GM12878 (cell line): ENCODE measurements around the gene NEU4. TPM values are rescaled to one million over a fixed set of nuclear protein-coding genes. Genes with fewer than 3 reads are reported as not detected.

ENCODE experiments used
- ATAC-seq: fragments of 200-7000 bp; cut with Tn5 transposase; 3 replicates; pipeline ENCODE4 v1.9.1; 2020; ENCODE audit warnings: mild to moderate bottlenecking, moderate library complexity
- BruUV-seq: library from RNA; stranded (reverse); fragments of 400-500 nt; replicated peaks from 2 replicates; lab custom pipeline; 2021; lab: Mats Ljungman, UMichigan
- CTCF ChIA-PET: fragments of 300-600 bp; sonication (Branson Sonifier 250); formaldehyde crosslinking; extraction: SDS; loops from one replicate; lab custom pipeline; 2021; ENCODE audit warnings: inconsistent platforms; lab: Yijun Ruan, JAX
- POLR2A ChIA-PET: fragments of 350-600 bp; formaldehyde crosslinking; extraction: SDS; loops from one replicate; lab custom pipeline; 2021; ENCODE audit warnings: inconsistent platforms; lab: Charles Lee
- RAD21 ChIA-PET: fragments of 300-600 bp; sonication (Branson Sonifier 250); formaldehyde crosslinking; loops from one replicate; lab custom pipeline; 2023; ENCODE audit warnings: antibody characterized with exemption; ENCODE audit not compliant: unreplicated experiment; lab: Charles Lee
- SMC1A ChIA-PET: fragments of 300-600 bp; sonication (Branson Sonifier 250); formaldehyde crosslinking; loops from one replicate; lab custom pipeline; 2023; ENCODE audit not compliant: unreplicated experiment, uncharacterized antibody; lab: Charles Lee
- DNase-seq: peaks from one replicate; pipeline ENCODE4 v3.0.0-alpha.2; 2011; ENCODE audit warnings: low read depth, low spot score
- FAIRE-seq: peaks from 3 replicates; lab custom pipeline; 2011; peaks lifted over from hg19 to GRCh38; lab: Jason Lieb, UNC
- H2AFZ ChIP-seq: 2 replicates; pipeline ENCODE4 v1.6.0; 2011; ENCODE audit warnings: low read depth, low read length, control low read depth; ENCODE audit not compliant: control insufficient read depth
- H3K27ac ChIP-seq: 2 replicates; pipeline ENCODE4 v1.5.1; 2011; ENCODE audit warnings: control low read depth; ENCODE audit not compliant: control insufficient read depth, insufficient read depth
- H3K27me3 ChIP-seq, 2 experiments: replicated peaks in 1 of 2; 2 replicates each; pipeline versions ENCODE4 v1.6.0 to v1.6.1; 2011; ENCODE audit warnings: low read length in 1 of 2; ENCODE audit not compliant: control insufficient read depth in 2 of 2, insufficient read depth in 2 of 2
- H3K36me3 ChIP-seq, 2 experiments: 2 replicates each; pipeline ENCODE4 v1.5.1; 2011; ENCODE audit warnings: low read length in 1 of 2; ENCODE audit not compliant: control insufficient read depth in 2 of 2, insufficient read depth in 2 of 2
- H3K4me1 ChIP-seq: 2 replicates; pipeline ENCODE4 v1.6.1; 2011; ENCODE audit warnings: mild to moderate bottlenecking, low read length, moderate library complexity, mixed read lengths; ENCODE audit not compliant: control insufficient read depth, insufficient read depth
- H3K4me2 ChIP-seq: 2 replicates; pipeline ENCODE4 v1.6.0; 2011; ENCODE audit warnings: control low read depth; ENCODE audit not compliant: control insufficient read depth, insufficient read depth
- H3K4me3 ChIP-seq: fragments of 200-600 bp; sonication (generic); 2 replicates; pipeline ENCODE4 v1.5.1; 2016
- H3K79me2 ChIP-seq: 2 replicates; pipeline ENCODE4 v1.6.0; 2011; ENCODE audit warnings: low read length; ENCODE audit not compliant: control insufficient read depth, insufficient read depth
- H3K9ac ChIP-seq: 2 replicates; pipeline ENCODE4 v1.8.0; 2011; ENCODE audit warnings: low read length, control low read depth, mixed read lengths; ENCODE audit not compliant: control insufficient read depth, insufficient read depth
- H3K9me3 ChIP-seq: replicated peaks from 3 replicates; pipeline ENCODE4 v1.5.1; 2011; ENCODE audit warnings: mild to moderate bottlenecking, low read length; ENCODE audit not compliant: control insufficient read depth, insufficient read depth
- H4K20me1 ChIP-seq: 2 replicates; pipeline ENCODE4 v1.6.0; 2011; ENCODE audit not compliant: control insufficient read depth, insufficient read depth
- EED ChIP-seq: sonication (generic); IDR thresholded peaks from 2 replicates; pipeline ENCODE4 v1.6.1; 2016; ENCODE audit warnings: antibody characterized with exemption, low read depth
- ELK1 ChIP-seq: IDR thresholded peaks from 2 replicates; pipeline ENCODE4 v1.6.1; 2012; ENCODE audit warnings: low read depth, low read length, improper control_type of control experiment
- EZH2 ChIP-seq: IDR thresholded peaks from 2 replicates; pipeline ENCODE4 v1.6.1; 2012; ENCODE audit warnings: low read depth, mild to moderate bottlenecking, control low read depth, inconsistent platforms, low read length, borderline replicate concordance; ENCODE audit not compliant: control insufficient read depth
- RCOR1 ChIP-seq: conservative IDR thresholded peaks from 2 replicates; pipeline ENCODE4 v1.6.1; 2012; ENCODE audit warnings: low read depth, low read length, improper control_type of control experiment
- SMAD1 ChIP-seq: fragments of 450-650 bp; IDR thresholded peaks from 2 replicates; pipeline ENCODE4 v1.6.1; 2018; ENCODE audit warnings: mild to moderate bottlenecking, low read depth; ENCODE audit not compliant: partially characterized antibody
- TCF12 ChIP-seq: IDR thresholded peaks from 2 replicates; pipeline ENCODE4 v1.6.1; 2011; ENCODE audit warnings: low read depth, mild to moderate bottlenecking, low read length
- ZBED1 ChIP-seq: IDR thresholded peaks from 2 replicates; pipeline ENCODE4 v1.6.1; 2016; ENCODE audit warnings: borderline replicate concordance
- WGBS: methylation state at CpG from one replicate; pipeline ENCODE4 v1.1.6; 2016; ENCODE audit warnings: low lambda C conversion rate; ENCODE audit not compliant: insufficient replicate concordance, insufficient coverage; ENCODE audit errors: missing lambda C conversion rate; 5-methylcytosine and 5-hydroxymethylcytosine counted together
- in situ Hi-C: fragments of 300-500 bp; cut with MboI; formaldehyde crosslinking; loops from 9 replicates; pipeline ENCODE4 v1.14.3; 2018; ENCODE audit warnings: mixed read lengths
- intact Hi-C: fragments of 100-400 bp; cut with micrococcal nuclease; formaldehyde crosslinking; loops from one replicate; pipeline ENCODE4 v1.14.2; 2022; ENCODE audit not compliant: unreplicated experiment
- polyA plus RNA-seq, 11 experiments: library from polyadenylated mRNA; depleted of rRNA in 4 of 11; unstranded in 6 of 11; stranded (reverse) in 5 of 11; fragments of >200 nt; fragmentation: Nextera tagmentation in 4 of 11; fragmentation: Illumina TruSeq in 1 of 11; extraction: Ambion mirVana in 4 of 11; extraction: Trizol in 1 of 11; gene quantifications; 1 replicate in 1 of 11; 2 replicates in 10 of 11; pipeline versions ENCODE4 v1.2.1 to v1.2.3, GENCODE V29; 2011 to 2016; ENCODE audit warnings: inconsistent platforms in 2 of 11, missing spikeins in 2 of 11, low read depth in 1 of 11
- total RNA-seq, 4 experiments: library from RNA; depleted of rRNA in 3 of 4; stranded (reverse); fragments of >200 nt in 3 of 4; fragmentation: Illumina TruSeq in 1 of 4; extraction: Trizol in 1 of 4; gene quantifications; 2 replicates each; pipeline versions ENCODE4 v1.2.1 to v1.2.3, GENCODE V29; 2013 to 2021
- TF ChIP-seq, protein P1 (sequence below): IDR thresholded peaks from 2 replicates; pipeline ENCODE4 v1.6.1; 2011; ENCODE audit warnings: low read depth, low read length, improper control_type of control experiment, borderline replicate concordance

NEU4 gene
- total and polyA plus RNA-seq, 10 of the 15 experiments (the other 5 are each of a cell fraction or from before 2014, with no cell fraction given), result 0.01 to 0.28 (median 0.14) TPM; not detected in 5

DNA sequence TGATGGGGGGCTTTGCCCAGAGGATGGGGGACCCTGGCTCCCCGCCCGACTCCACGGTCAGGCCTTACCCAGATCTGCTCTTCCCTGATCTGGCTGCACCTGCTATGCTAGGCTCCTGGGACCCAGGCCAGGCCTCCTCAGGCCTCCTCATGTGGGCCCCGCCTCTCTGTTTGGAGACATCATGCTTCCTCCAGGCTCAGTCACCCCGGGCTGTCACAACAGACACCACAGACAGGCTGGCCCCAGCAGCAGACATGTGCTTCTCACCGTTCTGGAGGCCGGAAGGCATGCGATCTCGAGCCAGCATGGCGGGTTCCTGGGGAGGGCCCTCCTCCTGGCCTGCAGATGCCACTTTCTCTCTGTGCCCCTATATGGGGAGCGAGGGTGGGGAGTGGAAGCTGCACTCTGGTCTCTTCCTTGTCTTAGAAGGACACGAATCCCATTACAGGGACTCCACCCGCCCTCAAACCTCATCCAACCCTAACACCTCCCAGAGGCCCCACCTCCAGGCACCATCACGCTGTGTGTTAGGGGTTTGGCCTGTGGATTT, 10.8 kb upstream of the NEU4 start (continued):
- TF ChIP-seq, protein P1, sequence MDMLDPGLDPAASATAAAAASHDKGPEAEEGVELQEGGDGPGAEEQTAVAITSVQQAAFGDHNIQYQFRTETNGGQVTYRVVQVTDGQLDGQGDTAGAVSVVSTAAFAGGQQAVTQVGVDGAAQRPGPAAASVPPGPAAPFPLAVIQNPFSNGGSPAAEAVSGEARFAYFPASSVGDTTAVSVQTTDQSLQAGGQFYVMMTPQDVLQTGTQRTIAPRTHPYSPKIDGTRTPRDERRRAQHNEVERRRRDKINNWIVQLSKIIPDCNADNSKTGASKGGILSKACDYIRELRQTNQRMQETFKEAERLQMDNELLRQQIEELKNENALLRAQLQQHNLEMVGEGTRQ, result no peak
- TF ChIP-seq RCOR1 (no peak), EED (no peak), TCF12 (no peak), ZBED1 (no peak), EZH2 (no peak)

DNA sequence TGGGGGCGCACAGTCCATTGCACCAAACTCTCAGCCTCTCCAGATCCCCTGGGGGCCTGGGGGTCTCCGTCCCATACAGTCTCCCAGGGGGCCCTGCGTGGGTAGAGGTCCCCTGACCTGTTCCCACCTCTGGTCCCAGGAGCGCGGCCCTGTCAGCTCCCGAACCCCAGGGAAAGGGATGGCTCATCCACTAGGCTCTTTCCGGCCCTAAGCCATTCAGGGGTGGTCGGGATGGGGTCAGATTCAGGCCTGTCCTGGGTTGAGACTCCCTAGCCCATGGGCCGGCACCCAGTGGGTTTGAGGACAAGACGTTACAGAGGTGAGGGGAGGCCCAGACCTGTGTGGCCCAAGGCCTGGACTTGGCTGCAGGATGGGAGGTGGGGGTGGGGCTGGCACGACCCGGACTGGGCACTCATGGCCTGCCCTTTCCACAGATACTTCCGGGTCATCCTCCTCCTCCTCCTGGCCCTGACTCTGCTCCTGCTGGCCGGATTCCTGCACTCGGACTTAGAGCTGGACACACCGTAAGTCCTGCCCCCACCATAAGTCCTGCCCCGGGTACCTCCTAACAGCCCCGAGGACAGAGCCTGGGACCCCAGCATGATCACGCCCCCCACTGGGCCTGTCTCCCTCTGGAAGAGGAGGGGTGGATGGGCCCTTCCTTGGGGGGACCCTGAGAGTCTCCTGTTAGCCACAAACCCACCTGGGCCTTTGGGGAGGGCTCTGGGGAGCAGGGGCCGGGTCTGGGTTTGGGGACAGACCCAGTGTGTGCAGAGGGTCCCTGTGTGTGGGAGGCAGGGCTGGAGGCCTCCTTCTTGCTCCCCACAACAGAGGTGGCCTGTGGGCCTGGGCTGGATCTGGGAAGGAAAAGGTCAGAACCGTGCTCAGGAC, 10.1 kb upstream of the NEU4 start:
- H2AFZ ChIP-seq, result no peak overlapping the region
- H3K9ac ChIP-seq, result no peak overlapping the region
- intact Hi-C loops, result no loop called here
- peaks cover 6% of the 10 kb centered on the region; the same call in 1 of the 2 replicates for H3K4me1 ChIP-seq
- no peaks in the 10 kb centered on the region for H3K9me3 ChIP-seq
- H3K27ac ChIP-seq, result no peak overlapping the region
- no peaks in the 10 kb centered on the region for H4K20me1 ChIP-seq
- no TSS peak for BruUV-seq
- DNase-seq (no peak), FAIRE-seq (no peak), ATAC-seq (no peak)
- no peak overlapping the region for H3K4me2 ChIP-seq
- no peaks in the 10 kb centered on the region for H3K27me3 ChIP-seq
- SMC1A ChIA-PET, result interaction anchor here (0.5 kb wide), 1 partner anchor 19 kb away, joined by 3 read pairs; no protein-coding TSS in a partner anchor
- no peaks in the 10 kb centered on the region for H3K36me3 ChIP-seq
- in situ Hi-C loops, result no loop called here
- H3K4me3 ChIP-seq, result no peak overlapping the region
- POLR2A ChIA-PET, result no interaction called here
- H3K79me2 ChIP-seq, result no peaks in the 10 kb centered on the region
- RAD21 ChIA-PET, result no interaction called here
- TF ChIP-seq SMAD1 (no peak), ELK1 (no peak)
- CTCF ChIA-PET, result no interaction called here
- 65% methylated on average over 21 of the region's 21 CpGs for WGBS
